ENCODE results near the gene CEBPG. TPM values are rescaled to one million over a fixed set of nuclear protein-coding genes. Genes with fewer than 3 reads are reported as not detected.

The CEBPG gene
- total RNA-seq, 1 donor from 2014 or later = 39.7 TPM

DNA sequence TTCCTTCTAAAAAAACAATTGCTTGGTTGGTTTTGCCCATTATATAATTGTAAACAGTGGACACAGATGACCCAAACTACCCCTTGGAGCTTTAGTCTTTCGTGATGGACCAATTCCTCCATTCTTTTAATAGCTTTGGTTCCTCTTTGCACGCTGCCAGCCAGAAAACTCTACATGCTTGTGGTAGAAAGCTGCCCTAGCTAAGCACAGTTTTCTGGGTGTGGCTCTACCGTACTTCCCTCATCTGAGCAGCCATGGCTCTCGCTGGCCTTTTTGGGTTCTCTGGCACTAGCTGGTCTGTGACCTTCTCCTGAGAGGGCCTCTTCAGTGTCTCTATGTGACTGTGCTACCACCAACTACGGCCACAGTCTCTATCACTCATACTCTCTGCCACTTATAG lies 41.3 kb upstream of the CEBPG start:
- H3K4me3 Mint-ChIP-seq (ENCODE audit: unreplicated experiment) = no peak overlapping the region
- H3K36me3 Mint-ChIP-seq (ENCODE audit: unreplicated experiment) = no peaks in the 10 kb centered on the region
- TF ChIP-seq CTCF (IDR thresholded peaks at IDR 0.05) = no peak
- no peak overlapping the region for H3K27ac Mint-ChIP-seq (ENCODE audit: unreplicated experiment)
- peaks cover 10% of the 10 kb centered on the region for H3K27me3 Mint-ChIP-seq (ENCODE audit: unreplicated experiment)
- no peak for DNase-seq (ENCODE audit: extremely low spot score, unreplicated experiment)
- H3K4me1 Mint-ChIP-seq (ENCODE audit: unreplicated experiment) = no peaks in the 10 kb centered on the region
- no peaks in the 10 kb centered on the region for H3K9me3 Mint-ChIP-seq (ENCODE audit: unreplicated experiment)

DNA sequence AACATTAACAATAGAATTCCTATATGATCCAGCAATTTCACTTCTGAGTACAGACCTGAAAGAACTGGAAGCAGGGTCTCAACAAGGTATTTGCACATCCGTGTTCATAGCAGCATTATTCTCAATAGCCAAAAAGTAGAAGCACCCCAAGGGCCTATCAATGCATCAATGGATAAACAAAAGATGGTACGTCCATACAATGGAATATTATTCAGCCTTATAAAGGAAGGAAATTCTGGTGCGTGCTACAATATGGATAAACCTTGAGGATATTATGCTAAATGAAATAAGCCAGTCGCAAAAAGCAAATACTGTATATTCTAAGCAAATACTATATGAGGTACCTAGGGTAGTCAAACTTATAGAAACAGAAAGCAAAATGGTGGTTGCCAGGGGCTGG lies 40.4 kb upstream of the CEBPG start:
- Mint-ChIP-seq H3K4me3 (ENCODE audit: unreplicated experiment) (no peak overlapping the region), H3K9me3 (ENCODE audit: unreplicated experiment) (no peaks in the 10 kb centered on the region), H3K36me3 (ENCODE audit: unreplicated experiment) (no peaks in the 10 kb centered on the region), H3K27ac (ENCODE audit: unreplicated experiment) (no peak overlapping the region), H3K27me3 (ENCODE audit: unreplicated experiment) (peaks cover 11% of the 10 kb centered on the region), H3K4me1 (ENCODE audit: unreplicated experiment) (no peaks in the 10 kb centered on the region)
- TF ChIP-seq CTCF (IDR thresholded peaks at IDR 0.05) = no peak
- DNase-seq (ENCODE audit: extremely low spot score, unreplicated experiment) = no peak

DNA sequence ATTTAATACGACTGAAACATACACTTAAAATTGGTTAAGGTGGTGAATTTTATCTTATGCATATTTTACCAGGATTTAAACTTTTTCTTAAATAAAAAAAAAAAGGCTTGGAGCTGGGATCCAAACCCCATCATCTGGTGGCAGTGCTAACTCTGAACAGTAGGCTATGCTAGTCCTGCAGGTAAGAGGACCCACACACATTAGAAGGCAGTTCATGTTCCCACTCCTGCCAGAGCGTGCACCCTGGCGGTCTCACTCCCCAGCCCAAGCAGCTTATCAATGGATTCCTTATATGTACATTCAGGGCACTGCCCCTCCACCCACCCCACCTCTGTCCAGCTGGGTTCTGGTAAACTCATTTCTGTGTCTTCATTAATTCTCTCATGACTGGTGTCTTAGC lies 39.9 kb upstream of the CEBPG start:
- no peak for DNase-seq (ENCODE audit: extremely low spot score, unreplicated experiment)
- no peak for TF ChIP-seq CTCF (IDR thresholded peaks at IDR 0.05)
- H3K36me3 Mint-ChIP-seq (ENCODE audit: unreplicated experiment) = no peaks in the 10 kb centered on the region
- no peak overlapping the region for H3K27ac Mint-ChIP-seq (ENCODE audit: unreplicated experiment)
- no peak overlapping the region for H3K4me3 Mint-ChIP-seq (ENCODE audit: unreplicated experiment)
- peaks cover 13% of the 10 kb centered on the region for H3K27me3 Mint-ChIP-seq (ENCODE audit: unreplicated experiment)
- no peaks in the 10 kb centered on the region for H3K9me3 Mint-ChIP-seq (ENCODE audit: unreplicated experiment)
- no peaks in the 10 kb centered on the region for H3K4me1 Mint-ChIP-seq (ENCODE audit: unreplicated experiment)

GRCh38 chr19:33334271-33334670 lies 39.2 kb upstream of the CEBPG start:
- peaks cover 18% of the 10 kb centered on the region for H3K27me3 Mint-ChIP-seq (ENCODE audit: unreplicated experiment)
- H3K4me1 Mint-ChIP-seq (ENCODE audit: unreplicated experiment) = no peaks in the 10 kb centered on the region
- no peak for TF ChIP-seq CTCF (IDR thresholded peaks at IDR 0.05)
- no peaks in the 10 kb centered on the region for H3K9me3 Mint-ChIP-seq (ENCODE audit: unreplicated experiment)
- no peak overlapping the region for H3K27ac Mint-ChIP-seq (ENCODE audit: unreplicated experiment)
- H3K4me3 Mint-ChIP-seq (ENCODE audit: unreplicated experiment) = no peak overlapping the region
- H3K36me3 Mint-ChIP-seq (ENCODE audit: unreplicated experiment) = no peaks in the 10 kb centered on the region
- no peak for DNase-seq (ENCODE audit: extremely low spot score, unreplicated experiment)

GRCh38 chr19:33335446-33335845 lies 38.1 kb upstream of the CEBPG start:
- Mint-ChIP-seq H3K36me3 (ENCODE audit: unreplicated experiment) (no peaks in the 10 kb centered on the region), H3K27ac (ENCODE audit: unreplicated experiment) (no peak overlapping the region), H3K27me3 (ENCODE audit: unreplicated experiment) (peaks cover 13% of the 10 kb centered on the region), H3K4me3 (ENCODE audit: unreplicated experiment) (no peak overlapping the region), H3K4me1 (ENCODE audit: unreplicated experiment) (no peaks in the 10 kb centered on the region), H3K9me3 (ENCODE audit: unreplicated experiment) (no peaks in the 10 kb centered on the region)
- no peak for TF ChIP-seq CTCF (IDR thresholded peaks at IDR 0.05)
- DNase-seq (ENCODE audit: extremely low spot score, unreplicated experiment) = peak; percentile 54
